Measurements from ENCODE around the gene SLC38A3.
A peak's percentile ranks its signal among the peaks of the same experiment; 100 is the strongest.
"Not testable (repeated sequence)": the region's sequence is repeated elsewhere in the genome, so short reads cannot be mapped to it uniquely, and the experiment has no call there.

SLC38A3 gene

GRCh38 chr3:50205413-50206276, 574 bp downstream of the SLC38A3 start:
- H3K36me3 Mint-ChIP-seq (ENCODE audit: low read depth): no peaks in the 10 kb centered on the region
- H3K4me3 Mint-ChIP-seq: peak overlapping the region; percentile 14
- peaks cover 82% of the 10 kb centered on the region for H3K27me3 Mint-ChIP-seq
- H3K9me3 Mint-ChIP-seq: no peaks in the 10 kb centered on the region
- peaks cover 6% of the 10 kb centered on the region for H3K4me1 Mint-ChIP-seq (ENCODE audit: low read depth)
- no peak overlapping the region for H3K27ac Mint-ChIP-seq
- intact Hi-C loops (cut with micrococcal nuclease): no loop called here

GRCh38 chr3:50207359-50208042, 2.4 kb downstream of the SLC38A3 start:
- intact Hi-C loops (cut with micrococcal nuclease): no loop called here
- no peak overlapping the region for H3K27ac Mint-ChIP-seq
- peaks cover 6% of the 10 kb centered on the region for H3K4me1 Mint-ChIP-seq (ENCODE audit: low read depth)
- no peaks in the 10 kb centered on the region for H3K9me3 Mint-ChIP-seq
- no peaks in the 10 kb centered on the region for H3K36me3 Mint-ChIP-seq (ENCODE audit: low read depth)
- H3K27me3 Mint-ChIP-seq: peaks cover 66% of the 10 kb centered on the region
- H3K4me3 Mint-ChIP-seq: no peak overlapping the region

- peaks cover 56% of the 10 kb centered on the region for H3K27me3 Mint-ChIP-seq
- intact Hi-C loops (cut with micrococcal nuclease): no loop called here
These were observed 3.7 kb downstream of the SLC38A3 start for GRCh38 chr3:50208677-50209344.

GRCh38 chr3:50210176-50210509, 5.1 kb downstream of the SLC38A3 start:
- H3K4me3 Mint-ChIP-seq: no peak overlapping the region

More at GRCh38 chr3:50208677-50209344, 3.7 kb downstream of the SLC38A3 start:
- H3K4me1 Mint-ChIP-seq (ENCODE audit: low read depth): peaks cover 6% of the 10 kb centered on the region
- no peaks in the 10 kb centered on the region for H3K36me3 Mint-ChIP-seq (ENCODE audit: low read depth)
- no peak overlapping the region for H3K4me3 Mint-ChIP-seq
- no peak overlapping the region for H3K27ac Mint-ChIP-seq
- H3K9me3 Mint-ChIP-seq: no peaks in the 10 kb centered on the region

GRCh38 chr3:50210510-50211367, 5.7 kb downstream of the SLC38A3 start:
- peaks cover 40% of the 10 kb centered on the region for H3K27me3 Mint-ChIP-seq
- H3K27ac Mint-ChIP-seq: no peak overlapping the region
- H3K4me1 Mint-ChIP-seq (ENCODE audit: low read depth): peaks cover under 1% of the 10 kb centered on the region
- intact Hi-C loops (cut with micrococcal nuclease): no loop called here
- H3K9me3 Mint-ChIP-seq: no peaks in the 10 kb centered on the region
- H3K4me3 Mint-ChIP-seq: no peak overlapping the region
- H3K36me3 Mint-ChIP-seq (ENCODE audit: low read depth): no peaks in the 10 kb centered on the region

More at GRCh38 chr3:50210176-50210509, 5.1 kb downstream of the SLC38A3 start:
- Mint-ChIP-seq H3K4me1 (ENCODE audit: low read depth) (peaks cover 6% of the 10 kb centered on the region), H3K36me3 (ENCODE audit: low read depth) (no peaks in the 10 kb centered on the region), H3K27ac (no peak overlapping the region), H3K27me3 (peaks cover 45% of the 10 kb centered on the region), H3K9me3 (no peaks in the 10 kb centered on the region)
- intact Hi-C loops (cut with micrococcal nuclease): no loop called here

GRCh38 chr3:50211368-50211717, 6.3 kb downstream of the SLC38A3 start:
- H3K9me3 Mint-ChIP-seq; H3K4me1 Mint-ChIP-seq (ENCODE audit: low read depth); H3K27ac Mint-ChIP-seq; H3K4me3 Mint-ChIP-seq; H3K36me3 Mint-ChIP-seq (ENCODE audit: low read depth); intact Hi-C loops (cut with micrococcal nuclease): not testable (repeated sequence)
- H3K27me3 Mint-ChIP-seq: peaks cover 34% of the 10 kb centered on the region

- no peaks in the 10 kb centered on the region for H3K4me1 Mint-ChIP-seq (ENCODE audit: low read depth)
- H3K9me3 Mint-ChIP-seq: no peaks in the 10 kb centered on the region
- no peaks in the 10 kb centered on the region for H3K36me3 Mint-ChIP-seq (ENCODE audit: low read depth)
- H3K27ac Mint-ChIP-seq: no peak overlapping the region
- peaks cover 29% of the 10 kb centered on the region for H3K27me3 Mint-ChIP-seq
- intact Hi-C loops (cut with micrococcal nuclease): no loop called here
- no peak overlapping the region for H3K4me3 Mint-ChIP-seq
These were observed 6.9 kb downstream of the SLC38A3 start for GRCh38 chr3:50211930-50212329.

GRCh38 chr3:50212502-50212901, 7.4 kb downstream of the SLC38A3 start:
- no peaks in the 10 kb centered on the region for H3K36me3 Mint-ChIP-seq (ENCODE audit: low read depth)
- peaks cover 25% of the 10 kb centered on the region for H3K27me3 Mint-ChIP-seq
- intact Hi-C loops (cut with micrococcal nuclease): no loop called here
- H3K4me3 Mint-ChIP-seq: no peak overlapping the region
- H3K9me3 Mint-ChIP-seq: no peaks in the 10 kb centered on the region
- H3K27ac Mint-ChIP-seq: no peak overlapping the region
- H3K4me1 Mint-ChIP-seq (ENCODE audit: low read depth): no peaks in the 10 kb centered on the region

- no peak overlapping the region for H3K27ac Mint-ChIP-seq
- intact Hi-C loops (cut with micrococcal nuclease): no loop called here
- no peaks in the 10 kb centered on the region for H3K36me3 Mint-ChIP-seq (ENCODE audit: low read depth)
- no peaks in the 10 kb centered on the region for H3K9me3 Mint-ChIP-seq
- no peak overlapping the region for H3K4me3 Mint-ChIP-seq
- peaks cover 22% of the 10 kb centered on the region for H3K27me3 Mint-ChIP-seq
- no peaks in the 10 kb centered on the region for H3K4me1 Mint-ChIP-seq (ENCODE audit: low read depth)
These were observed 7.9 kb downstream of the SLC38A3 start for GRCh38 chr3:50212971-50213370.

- H3K4me1 Mint-ChIP-seq (ENCODE audit: low read depth): no peaks in the 10 kb centered on the region
- intact Hi-C loops (cut with micrococcal nuclease): no loop called here
These were observed 8.3 kb downstream of the SLC38A3 start for GRCh38 chr3:50213373-50213772.

GRCh38 chr3:50214824-50215223, 9.8 kb downstream of the SLC38A3 start:
- H3K27ac Mint-ChIP-seq: no peak overlapping the region
- H3K4me1 Mint-ChIP-seq (ENCODE audit: low read depth): no peaks in the 10 kb centered on the region
- no peaks in the 10 kb centered on the region for H3K9me3 Mint-ChIP-seq
- no peaks in the 10 kb centered on the region for H3K36me3 Mint-ChIP-seq (ENCODE audit: low read depth)
- H3K27me3 Mint-ChIP-seq: peaks cover 11% of the 10 kb centered on the region
- intact Hi-C loops (cut with micrococcal nuclease): no loop called here
- no peak overlapping the region for H3K4me3 Mint-ChIP-seq

More at GRCh38 chr3:50213373-50213772, 8.3 kb downstream of the SLC38A3 start:
- Mint-ChIP-seq H3K36me3 (ENCODE audit: low read depth) (no peaks in the 10 kb centered on the region), H3K27ac (no peak overlapping the region), H3K4me3 (no peak overlapping the region), H3K9me3 (no peaks in the 10 kb centered on the region), H3K27me3 (peaks cover 18% of the 10 kb centered on the region)

- H3K4me3 Mint-ChIP-seq: no peak overlapping the region
- H3K27me3 Mint-ChIP-seq: peaks cover 9% of the 10 kb centered on the region
- H3K9me3 Mint-ChIP-seq: no peaks in the 10 kb centered on the region
- intact Hi-C loops (cut with micrococcal nuclease): no loop called here
- no peaks in the 10 kb centered on the region for H3K36me3 Mint-ChIP-seq (ENCODE audit: low read depth)
- no peaks in the 10 kb centered on the region for H3K4me1 Mint-ChIP-seq (ENCODE audit: low read depth)
- H3K27ac Mint-ChIP-seq: no peak overlapping the region
These were observed 10.5 kb downstream of the SLC38A3 start for GRCh38 chr3:50215529-50215928.

GRCh38 chr3:50217681-50218080, 12.6 kb downstream of the SLC38A3 start:
- Mint-ChIP-seq H3K27ac (no peak overlapping the region), H3K4me3 (no peak overlapping the region), H3K36me3 (ENCODE audit: low read depth) (no peaks in the 10 kb centered on the region), H3K4me1 (ENCODE audit: low read depth) (peaks cover 4% of the 10 kb centered on the region), H3K27me3 (peaks cover 9% of the 10 kb centered on the region), H3K9me3 (no peaks in the 10 kb centered on the region)
- intact Hi-C loops (cut with micrococcal nuclease): no loop called here

Data from dendritic cell treated with granulocyte-macrophage colony-stimulating factor and Interleukin-4, amounts not matched to agents 40 ng/mL and 50 ng/mL, for 4 days (primary cell).